PC-9 (cell line): Measurements from ENCODE around the gene RNU5D-1.

Experiments used
- CTCF ChIP-seq: fragments of 200-600 bp; sonication (generic); conservative IDR thresholded peaks from 2 replicates; pipeline ENCODE4 v1.6.1; 2017; ENCODE audit warnings: mixed run types, antibody characterized with exemption, mild to moderate bottlenecking, moderate library complexity
- EZH2 ChIP-seq: fragments of 200-600 bp; sonication (generic); IDR thresholded peaks from 2 replicates; pipeline ENCODE4 v1.8.0; 2017; ENCODE audit warnings: antibody characterized with exemption, low read depth

- TF ChIP-seq CTCF (no peak), EZH2 (no peak)
These were observed 28.1 kb upstream of the RNU5D-1 start for GRCh38 chr1:44759077-44759476.
